ENCODE results near the gene CARD11.
A peak's percentile ranks its signal among the peaks of the same experiment; 100 is the strongest.

The CARD11 gene

DNA sequence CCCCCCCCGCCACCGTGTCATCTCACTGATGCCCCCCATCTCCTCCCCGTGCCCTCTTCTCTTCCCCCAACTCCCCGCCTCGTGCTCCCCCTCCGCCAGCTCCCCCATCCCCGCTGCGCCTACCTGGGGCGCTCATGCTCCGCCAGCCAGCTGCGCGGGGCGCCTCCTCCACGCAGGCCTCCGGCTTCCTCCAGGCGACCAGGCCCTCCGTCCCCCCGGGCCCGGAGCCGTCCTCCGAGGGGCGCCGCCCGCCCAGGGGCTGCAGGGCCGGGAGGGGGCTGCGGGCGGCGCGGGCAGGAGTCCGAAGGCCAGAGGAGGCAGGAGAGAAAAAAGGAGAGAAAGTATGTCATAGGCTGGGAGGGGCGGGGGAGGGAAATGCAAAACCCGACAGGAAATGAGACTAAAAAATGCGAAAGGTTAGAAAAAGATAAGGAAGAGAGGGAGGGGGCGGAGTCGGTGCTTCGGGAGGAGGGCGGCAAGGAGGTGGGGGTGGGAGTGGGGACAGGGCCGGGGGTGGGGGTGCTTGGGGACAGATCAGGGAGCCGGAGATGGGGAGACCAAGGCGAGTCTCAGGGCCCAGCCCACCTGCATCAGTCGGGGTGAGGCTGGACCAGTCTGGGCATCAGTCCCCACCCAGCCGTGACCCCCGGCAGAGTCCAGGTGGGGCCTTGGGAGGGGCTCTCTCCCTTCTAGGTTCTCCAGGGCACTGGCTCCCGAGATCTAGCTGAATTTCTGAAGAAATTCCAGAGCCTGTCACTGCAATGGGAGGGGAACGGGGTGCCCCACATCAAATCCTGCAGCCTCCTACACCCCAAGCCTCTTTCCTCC lies at the start of gene CARD11:
Gene CARD11 (minus strand): TSS at position 324 of the 828 bp plus-strand sequence. CDS start 85,361 bp downstream, outside the sequence.
- DNase-seq, result no peak

DNA sequence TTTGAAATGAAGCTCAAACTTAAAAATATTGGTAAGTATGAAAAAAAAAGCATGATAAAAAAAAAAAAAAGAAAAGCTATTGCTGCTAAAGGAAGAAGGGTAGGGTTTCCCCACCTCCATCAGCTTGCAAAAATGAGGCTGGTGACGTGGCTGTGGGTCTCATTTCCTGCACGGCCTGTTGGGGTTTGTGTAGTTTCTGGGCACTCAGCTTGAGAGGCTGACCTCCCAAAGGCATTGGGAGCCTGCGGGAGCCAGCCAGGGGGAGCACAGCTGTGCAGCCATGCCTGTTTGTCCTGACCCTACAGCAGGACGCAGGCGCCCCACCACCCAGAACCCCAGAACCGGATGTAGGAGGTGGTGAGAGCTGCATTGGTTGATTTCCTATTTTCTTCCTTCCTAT lies 48.8 kb upstream of the CARD11 start:
- DNase-seq, result peak in 7 of 51 donors; percentile 8 to 31 (median 15)

DNA sequence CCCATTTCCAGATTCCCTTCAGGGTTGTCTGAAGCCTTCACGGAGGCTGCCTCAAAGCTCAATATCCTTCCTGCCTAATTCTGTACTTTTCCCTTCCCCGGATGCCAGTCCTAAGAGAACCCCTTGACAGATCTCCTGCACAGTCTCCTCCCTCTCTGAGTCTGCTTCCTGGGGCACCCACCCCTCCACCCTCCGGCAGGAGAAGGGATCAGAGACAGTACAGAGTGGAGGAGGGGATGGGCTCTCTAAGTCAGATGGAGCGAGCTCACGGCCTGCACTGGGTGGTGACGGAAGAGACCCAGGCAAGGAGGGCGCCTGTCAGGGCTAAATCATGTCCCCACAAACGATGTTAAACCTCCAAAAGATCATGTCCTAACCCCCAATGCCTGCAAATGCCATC lies 48.0 kb upstream of the CARD11 start:
- no peak for DNase-seq

DNA sequence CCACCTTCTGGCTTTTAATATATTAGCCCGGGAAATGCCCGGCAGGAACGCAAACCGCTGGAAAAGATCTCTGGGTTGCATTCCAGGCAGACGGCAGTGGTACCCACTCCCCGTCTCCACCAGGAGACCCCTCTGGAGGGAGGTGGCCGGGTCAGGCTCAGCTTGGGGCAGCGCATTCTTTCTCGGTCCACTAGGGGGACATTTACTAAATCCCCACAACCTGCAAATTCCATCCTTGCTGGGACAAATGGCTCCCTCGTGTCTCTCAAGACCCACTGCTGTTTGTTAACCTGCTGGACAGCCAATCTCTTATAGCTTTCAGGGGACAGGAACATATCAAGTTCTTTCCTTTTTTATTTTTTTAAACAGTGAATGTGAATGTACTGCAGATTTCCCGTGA lies 45.8 kb upstream of the CARD11 start:
- no peak for DNase-seq

DNA sequence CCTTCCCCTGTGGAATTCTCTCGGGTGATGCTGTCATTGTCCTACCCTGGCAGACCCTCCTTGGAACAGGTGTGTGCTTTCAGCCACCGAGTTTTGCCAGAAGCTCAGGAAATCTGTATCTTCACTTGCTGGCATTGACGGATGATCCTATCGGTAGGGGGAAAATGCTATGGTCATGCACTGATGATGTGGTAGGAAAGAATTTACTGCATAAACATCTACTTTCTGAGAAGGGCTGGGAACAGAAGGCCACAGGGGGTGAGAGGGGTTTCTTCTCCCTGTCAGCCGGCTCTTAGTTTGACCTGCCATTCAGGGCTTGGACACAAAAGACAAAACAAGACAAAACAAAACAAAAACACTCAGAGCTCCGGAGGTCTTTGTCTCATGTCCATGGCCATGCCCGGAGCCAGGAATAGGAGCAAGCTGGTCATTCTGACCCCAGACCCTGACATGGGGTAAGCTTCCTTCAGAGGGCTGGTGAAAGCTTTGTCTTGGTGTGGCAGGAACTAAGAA lies 43.6 kb upstream of the CARD11 start:
- no peak for DNase-seq

DNA sequence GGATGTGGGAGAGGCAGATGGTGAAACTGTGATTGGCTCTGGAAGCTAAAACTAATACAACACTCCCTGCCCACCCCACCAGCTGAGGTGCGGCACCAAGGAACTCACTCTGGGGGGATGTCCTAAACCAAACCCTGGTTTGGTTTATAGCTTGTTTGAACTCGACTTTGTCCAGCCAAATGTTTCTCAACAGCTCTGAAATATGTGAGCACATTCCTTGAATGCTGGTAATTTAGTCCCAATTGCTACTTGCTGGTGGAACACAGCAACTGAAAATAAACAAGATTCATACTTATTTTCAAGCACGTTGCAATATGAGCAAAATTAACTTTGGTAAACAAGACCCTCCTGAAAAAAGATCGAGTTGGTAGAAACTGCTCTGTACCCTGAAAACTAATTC lies 39.7 kb upstream of the CARD11 start:
- no peak for DNase-seq

DNA sequence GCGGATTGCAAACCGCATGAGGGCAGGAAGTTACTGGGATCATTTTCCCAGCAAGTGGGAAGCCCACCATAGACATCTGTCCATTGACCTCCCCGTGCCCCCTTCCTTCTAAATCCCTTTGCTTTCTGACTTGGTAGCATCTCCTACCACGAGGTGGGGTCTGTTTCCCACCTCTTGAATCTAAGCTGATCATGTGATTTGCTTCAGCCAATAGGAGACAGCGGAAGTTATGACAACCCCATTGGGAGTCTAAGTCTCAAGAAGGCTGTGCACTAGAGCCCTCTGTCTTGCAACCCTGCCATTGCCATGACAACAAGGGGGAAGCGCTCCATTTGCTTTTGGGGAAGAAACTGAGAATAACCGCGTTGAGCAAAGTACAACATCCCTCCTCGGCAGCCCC lies 39.2 kb upstream of the CARD11 start:
- DNase-seq, result no peak

DNA sequence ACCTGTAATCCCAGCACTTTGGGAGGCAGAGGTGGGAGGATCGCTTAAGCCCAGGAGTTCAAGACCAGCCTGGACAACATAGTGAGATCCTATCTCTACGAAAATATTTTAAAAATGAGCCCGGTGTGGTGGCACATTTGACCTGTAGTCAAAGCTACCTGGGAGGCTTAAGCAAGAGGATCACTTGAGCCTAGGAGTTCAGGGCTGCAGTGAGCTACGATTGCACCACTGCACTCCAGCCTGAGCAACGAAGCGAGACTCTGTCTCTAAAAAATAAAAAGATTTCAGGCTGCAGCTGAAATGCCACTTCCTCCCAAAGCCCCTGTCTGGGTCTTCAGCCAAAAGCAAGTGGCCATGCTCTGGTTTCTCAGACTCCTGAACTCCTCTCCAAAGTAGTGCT lies 38.7 kb upstream of the CARD11 start:
- no peak for DNase-seq

DNA sequence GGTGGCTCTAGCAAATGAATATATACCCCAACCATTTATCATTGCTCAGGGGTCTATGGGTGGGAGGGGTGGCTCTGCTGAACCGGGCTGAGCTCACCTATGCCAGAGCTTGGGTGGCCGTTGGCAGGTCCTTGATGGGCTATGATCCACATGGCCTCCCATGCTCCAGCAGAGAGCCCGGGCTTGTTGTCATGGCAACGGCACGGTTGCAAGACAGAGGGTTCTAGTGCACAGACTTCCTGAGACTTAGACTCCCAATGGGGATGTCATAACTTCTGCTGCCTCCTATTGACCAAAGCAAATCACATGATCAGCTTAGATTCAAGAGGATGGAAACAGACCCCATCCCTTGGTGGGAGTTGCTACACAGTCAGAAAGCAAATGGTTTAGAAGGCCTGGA lies 36.4 kb upstream of the CARD11 start:
- DNase-seq, result peak in 1 of 51 donors; percentile 8

DNA sequence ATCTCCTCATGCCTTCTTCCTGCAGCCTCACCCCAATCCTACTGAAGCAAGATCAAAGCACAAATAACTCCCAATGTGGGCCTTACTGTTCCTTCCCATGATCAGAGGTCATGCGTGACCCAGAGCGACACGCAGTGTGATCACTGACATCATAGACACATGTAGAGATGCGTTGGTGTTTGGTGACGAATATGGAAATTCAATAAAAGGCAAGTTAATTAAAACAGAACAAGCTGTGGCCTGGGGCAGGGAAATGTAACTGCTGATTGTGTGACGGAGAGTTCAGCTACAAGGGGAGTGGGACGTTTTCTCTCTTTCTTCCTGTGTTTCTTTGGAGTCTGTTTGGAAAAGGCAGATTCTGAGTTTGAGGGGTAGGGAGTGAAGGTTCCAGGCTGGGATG lies 34.8 kb upstream of the CARD11 start:
- no peak for DNase-seq

DNA sequence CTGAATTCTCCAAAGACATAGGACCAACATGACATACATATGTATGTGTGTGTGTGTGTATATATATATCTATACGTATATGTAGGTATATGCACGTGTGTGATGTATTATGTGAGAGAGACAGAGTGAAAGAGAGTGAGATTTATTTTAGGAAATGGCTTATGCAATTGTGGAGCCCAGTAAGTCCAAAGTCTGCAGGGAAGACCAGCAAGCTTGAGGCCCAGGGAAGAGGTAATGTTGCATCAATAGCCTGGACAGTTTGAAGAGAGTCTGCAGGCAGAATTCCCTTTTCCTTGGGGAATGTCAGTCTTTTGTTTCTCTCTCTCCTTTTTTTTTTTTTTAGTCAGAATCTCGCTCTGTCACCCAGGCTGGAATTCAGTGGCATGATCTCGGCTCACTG lies 33.0 kb upstream of the CARD11 start:
- DNase-seq, result no peak

DNA sequence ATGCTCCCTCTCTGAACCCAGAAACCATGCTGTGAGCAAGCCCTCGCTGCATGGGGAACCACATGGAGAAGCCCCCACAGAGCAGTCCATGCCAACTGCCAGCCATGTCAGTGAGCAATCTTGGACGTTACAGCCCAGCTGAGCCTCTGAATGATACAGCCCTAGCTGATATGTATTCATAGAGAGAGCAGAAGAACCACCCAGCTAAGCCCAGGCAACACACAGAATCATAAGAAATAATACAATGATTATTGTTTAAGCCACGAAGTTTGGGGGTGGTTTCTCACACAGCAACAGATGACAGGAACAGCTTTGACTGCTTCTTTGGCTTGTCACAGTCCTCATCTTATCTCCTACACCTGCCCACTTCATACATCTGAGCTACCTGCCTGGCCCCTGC lies 32.5 kb upstream of the CARD11 start:
- no peak for DNase-seq

DNA sequence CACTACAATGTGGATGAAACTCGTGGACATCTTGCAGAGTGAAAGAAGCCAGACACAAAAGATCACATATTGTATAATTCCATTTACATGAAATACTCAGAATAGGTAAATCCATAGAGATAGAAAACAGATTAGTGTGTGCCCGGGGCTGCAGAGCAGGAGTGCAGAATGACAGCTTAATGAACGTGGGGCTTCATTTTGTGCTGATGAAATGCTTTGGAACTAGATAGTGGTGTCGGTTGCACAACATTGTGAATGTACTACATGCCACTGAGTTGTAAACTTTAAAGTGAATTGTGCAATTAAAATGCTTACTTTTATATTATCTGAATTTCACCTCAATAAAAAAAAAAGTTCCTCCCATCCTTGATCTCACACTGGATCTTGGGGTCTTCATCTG lies 31.8 kb upstream of the CARD11 start:
- DNase-seq, result no peak

DNA sequence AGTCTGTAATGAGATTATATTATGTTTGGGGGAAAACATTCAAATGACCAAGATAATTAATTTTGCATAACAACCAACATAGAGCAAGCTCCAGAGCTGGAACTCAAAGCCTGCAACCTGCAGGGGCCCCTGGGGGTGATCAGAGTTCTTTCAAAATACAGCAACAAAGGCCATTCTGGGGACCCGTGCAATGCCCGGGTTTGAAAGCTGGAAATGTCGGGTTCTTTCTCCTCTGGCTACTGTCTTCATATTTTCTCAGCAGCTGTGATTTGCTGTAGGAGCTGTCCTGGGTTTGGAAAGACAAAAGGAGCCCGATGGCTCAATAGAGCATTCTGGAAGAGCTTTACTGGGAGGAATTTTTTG lies 30.8 kb upstream of the CARD11 start:
- no peak for DNase-seq

DNA sequence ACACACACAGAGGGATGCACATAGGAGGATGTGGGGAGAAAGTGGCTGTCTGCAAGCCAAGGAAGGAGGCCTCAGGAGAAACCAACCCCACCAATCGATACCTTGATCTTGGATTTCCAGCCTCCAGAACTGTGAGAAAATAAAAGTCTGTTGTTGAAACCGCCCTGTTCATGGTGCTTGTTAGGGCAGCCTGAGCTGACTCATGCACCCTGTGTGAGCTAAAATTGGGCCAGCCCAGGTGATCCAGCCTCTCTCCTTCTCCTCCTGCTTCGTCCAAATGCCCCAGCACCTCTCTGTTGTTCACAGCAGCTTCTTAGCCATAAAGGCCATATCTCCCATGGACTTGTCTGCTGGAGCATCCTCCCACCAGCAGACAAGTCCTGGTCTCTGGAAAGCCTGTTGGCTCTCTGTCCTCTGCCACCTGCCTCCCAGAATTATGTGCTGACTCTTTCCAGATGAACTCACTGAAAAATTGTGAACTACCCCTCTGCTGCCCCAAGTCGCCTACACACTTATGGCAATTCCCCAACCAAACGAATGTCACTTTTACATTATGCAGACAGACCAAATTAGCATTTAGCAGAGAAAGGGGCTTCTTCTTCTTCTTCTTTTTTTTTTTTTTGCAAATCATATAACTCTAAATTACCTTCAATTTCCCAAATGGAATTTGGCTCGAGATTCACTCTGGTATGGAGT lies 30.2 kb upstream of the CARD11 start:
- DNase-seq, result no peak

DNA sequence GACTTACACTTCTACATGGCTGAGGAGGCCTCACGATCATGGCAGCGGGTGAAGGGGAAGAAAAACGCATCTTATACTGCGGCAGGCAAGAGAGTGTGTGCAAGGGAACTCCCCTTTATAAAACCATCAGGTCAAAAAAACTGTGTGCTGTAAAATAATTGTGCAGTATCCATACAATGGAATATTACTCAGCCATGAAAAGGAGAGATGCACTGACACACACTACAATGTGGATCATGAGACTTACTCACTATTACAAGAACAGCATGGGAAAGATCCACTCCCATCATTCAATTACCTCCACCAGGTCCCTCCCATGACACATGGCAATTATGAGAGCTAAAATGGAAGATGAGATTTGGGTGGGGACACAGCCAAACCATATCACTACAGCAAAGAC lies 27.2 kb upstream of the CARD11 start:
- DNase-seq, result no peak

DNA sequence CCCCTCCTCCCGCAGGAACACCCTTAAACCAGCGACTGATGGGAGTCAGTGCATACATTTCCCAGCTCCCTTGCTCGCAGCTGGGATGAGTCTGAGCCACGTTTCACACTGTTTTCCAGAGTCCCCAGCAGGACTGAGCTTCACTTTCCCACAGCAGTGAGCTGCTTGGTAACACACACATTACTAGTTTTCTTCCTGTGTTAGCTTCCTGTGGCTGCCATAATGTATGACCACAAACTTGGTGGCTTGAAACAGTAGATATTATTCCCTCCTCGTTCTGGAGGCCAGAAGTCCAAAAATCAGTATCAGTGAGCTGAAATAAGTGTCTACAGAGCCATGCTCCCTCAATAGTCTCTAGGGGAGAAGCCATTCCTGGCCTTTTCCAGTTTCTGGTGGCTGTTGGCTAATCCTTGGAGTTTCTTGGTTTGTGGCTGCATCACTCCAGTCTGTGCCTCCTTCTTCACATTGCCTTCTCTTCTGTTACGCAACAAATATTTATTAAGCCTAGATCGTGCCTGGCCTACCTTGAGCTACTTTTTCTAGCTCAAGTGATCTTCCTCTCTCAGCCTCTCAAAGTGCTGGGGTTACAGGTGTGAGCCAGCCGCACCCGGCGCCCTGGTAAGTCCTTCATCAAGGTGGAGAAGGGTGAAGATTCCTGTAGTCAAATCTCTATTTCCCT lies 26.2 kb upstream of the CARD11 start:
- no peak for DNase-seq

DNA sequence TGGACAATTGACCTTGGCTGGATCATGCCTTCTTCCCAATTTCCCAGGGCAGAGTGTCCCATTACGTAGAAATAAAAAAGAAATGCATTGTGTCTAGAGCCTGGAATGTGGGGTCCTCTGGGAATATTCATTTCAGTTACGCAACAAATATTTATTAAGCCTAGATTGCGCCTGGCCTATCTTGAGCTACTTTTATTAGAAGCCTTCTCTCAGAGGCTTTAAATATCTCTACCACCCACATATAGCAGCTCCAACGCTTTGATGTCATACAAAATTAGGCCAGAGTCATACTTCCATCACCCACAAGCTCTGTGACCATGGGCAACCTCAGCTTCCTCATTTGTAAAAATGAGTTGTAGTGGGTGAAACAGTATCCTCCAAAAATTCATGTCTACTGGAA lies 24.9 kb upstream of the CARD11 start:
- no peak for DNase-seq

DNA sequence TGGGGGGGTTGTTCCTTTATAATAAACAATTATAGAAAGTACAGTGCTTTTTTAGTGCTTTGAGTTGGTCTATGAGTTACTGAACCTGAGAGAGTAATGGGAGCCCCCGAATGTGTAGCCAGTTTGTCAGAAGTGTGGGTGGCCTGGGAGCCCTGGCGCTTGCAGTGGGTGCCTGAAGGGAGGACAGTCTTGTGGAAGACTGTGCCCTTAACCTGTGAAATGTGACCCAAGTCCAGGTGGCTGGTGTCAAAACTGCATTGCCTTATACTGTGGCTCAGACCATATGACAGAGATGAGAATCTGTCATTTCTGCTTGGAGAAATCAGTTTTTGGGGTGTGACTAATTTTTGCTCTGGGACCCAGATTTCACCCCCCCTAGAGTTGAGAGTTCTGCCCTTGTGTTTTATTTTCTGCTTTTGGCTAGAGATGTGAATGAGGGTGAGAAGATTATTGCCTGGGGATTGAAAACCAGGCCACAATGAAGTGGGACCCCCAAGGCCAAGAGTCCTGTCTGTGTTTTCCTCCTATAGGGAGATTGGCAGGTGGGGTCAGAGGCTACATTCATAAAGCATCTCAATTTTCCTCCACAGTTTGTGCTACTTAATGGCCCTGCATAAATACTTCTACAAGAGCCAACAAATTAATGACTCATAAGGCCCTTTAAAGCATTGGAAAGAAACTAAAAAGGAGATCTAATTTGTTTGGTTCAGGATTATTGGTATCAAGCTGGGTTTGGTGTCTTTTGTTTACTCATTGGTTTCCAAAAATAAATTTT lies 24.1 kb upstream of the CARD11 start:
- no peak for DNase-seq

DNA sequence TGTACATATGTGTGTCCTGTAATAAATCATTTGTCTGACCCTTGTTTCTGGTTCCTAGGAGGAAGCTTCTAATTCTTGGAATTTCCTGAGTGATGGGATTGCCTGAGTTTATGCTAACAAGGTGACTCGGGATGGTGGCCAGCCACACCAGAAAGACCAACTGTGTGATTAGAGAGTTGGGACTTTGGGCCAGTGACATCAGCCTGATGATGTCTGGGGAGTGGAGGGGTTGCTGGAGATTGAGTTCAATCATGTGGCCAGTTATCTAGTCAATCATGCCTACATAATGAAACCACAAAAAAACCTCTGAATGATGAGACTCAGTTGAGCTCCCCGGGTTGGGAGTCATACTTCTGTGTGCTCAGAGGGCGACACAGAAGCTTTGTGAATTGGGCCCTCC lies 23.5 kb upstream of the CARD11 start:
- DNase-seq, result no peak

DNA sequence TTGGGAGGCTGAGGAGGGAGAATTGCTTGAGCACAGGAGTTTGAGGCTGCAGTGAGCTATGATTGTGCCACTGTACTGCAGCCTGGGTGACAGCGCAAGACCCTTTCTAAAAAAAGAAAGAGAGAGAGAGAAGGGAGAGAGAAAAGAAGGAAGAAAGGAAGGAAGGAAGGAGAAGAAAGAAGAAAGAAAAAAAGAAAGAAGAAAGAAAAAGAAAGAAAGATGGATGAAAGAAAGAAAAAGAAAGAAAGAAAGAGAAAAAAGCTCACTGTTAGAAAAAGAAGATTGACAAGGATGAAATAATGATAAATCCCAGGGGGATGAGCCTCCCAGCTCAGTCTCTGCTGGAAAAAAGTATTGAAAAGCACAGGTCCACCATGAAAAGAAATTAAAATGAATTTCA lies 22.8 kb upstream of the CARD11 start:
- DNase-seq, result no peak

DNA sequence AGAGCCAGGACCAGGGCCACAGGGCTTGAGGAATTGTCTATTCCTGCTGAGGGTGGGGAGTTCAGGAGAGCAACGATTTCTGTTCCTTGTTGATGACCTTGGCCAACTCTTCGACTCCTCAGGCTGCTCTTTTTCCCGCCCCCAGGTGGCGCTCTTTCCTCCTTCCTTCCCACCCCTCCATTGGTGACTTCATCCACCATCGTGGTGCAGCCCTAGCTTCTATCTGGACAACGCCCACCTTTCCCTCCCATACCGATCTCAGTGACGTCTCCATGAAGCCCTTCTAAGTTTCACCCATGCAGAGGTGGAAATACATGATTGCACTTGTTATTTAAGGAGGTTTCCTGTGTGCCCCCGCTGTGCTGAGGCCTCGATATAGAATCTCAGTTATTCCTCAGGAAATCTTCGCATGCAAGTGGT lies 22.1 kb upstream of the CARD11 start:
- no peak for DNase-seq
